ENCODE data around the gene GREB1L. TPM values are rescaled to one million over a fixed set of nuclear protein-coding genes. Genes with fewer than 3 reads are reported as not detected.

GREB1L gene
- total and polyA plus RNA-seq, 9 of the 15 experiments (the other 6 are each of a cell fraction or from before 2014, with no cell fraction given) = 0.03 TPM; not detected in 8

GRCh38 chr18:21203542-21204241 is 38.3 kb upstream of the GREB1L start:
- Histone ChIP-seq H4K20me1 (replicated peaks; ENCODE audit: control insufficient read depth, insufficient read depth, low read length) (no peaks in the 10 kb centered on the region; the same call in 1 of the 2 replicates), H3K4me2 (ENCODE audit: insufficient read depth, low read length) (no peak overlapping the region), H3K4me1 (replicated peaks in 1 of 2; ENCODE audit: control insufficient read depth in 2 of 2, insufficient read depth in 2 of 2, low read length in 2 of 2) (no peaks in the 10 kb centered on the region), H3K9ac (ENCODE audit: insufficient read depth in 1 of 2, low read depth in 2 of 2, low read length in 2 of 2) (no peak overlapping the region), H3K79me2 (ENCODE audit: control insufficient read depth, insufficient read depth, low read length) (no peaks in the 10 kb centered on the region), H3K9me3 (replicated peaks; ENCODE audit: control insufficient read depth, insufficient read depth, low read depth, low read length) (no peaks in the 10 kb centered on the region), H3K9me1 (ENCODE audit: control insufficient read depth, insufficient read depth, low read length) (no peaks in the 10 kb centered on the region), H2AFZ (ENCODE audit: low read depth, low read length) (no peak overlapping the region), H3K27ac (ENCODE audit: extremely low read depth, low read depth, low read length) (no peak overlapping the region), H3K4me3 (no peak overlapping the region), H3K36me3 (ENCODE audit: control insufficient read depth, insufficient read depth, low read length) (no peaks in the 10 kb centered on the region), H3K27me3 (ENCODE audit: control insufficient read depth in 2 of 2, insufficient read depth in 2 of 2, low read length in 2 of 2) (peaks cover 4 to 7% of the 10 kb centered on the region in 2 experiments; a peak in 4 of 5 replicates)
- ChIA-PET POLR2A (no interaction called here), CTCF (ENCODE audit: low intra/inter-chr PET ratio) (no interaction called here)
- no peak for FAIRE-seq
- in situ Hi-C loops (cut with MboI) = loop anchor here (10.0 kb wide), 1 partner anchor 241 kb away; no protein-coding TSS in a partner anchor
- 2% methylated on average over 11 of the region's 11 CpGs for WGBS (ENCODE audit: insufficient coverage, low coverage, missing lambda C conversion rate)
- intact Hi-C loops (cut with micrococcal nuclease) = no loop called here
- ATAC-seq = peak; percentile 37; the same call in 1 of the 3 replicates
- no TSS peak for BruUV-seq (replicated peaks)
- no peak for DNase-seq (ENCODE audit: extremely low read depth in 1 of 4, low spot score in 3 of 4)
- TF ChIP-seq RAD51 (IDR thresholded peaks at IDR 0.05; ENCODE audit: borderline replicate concordance, low read depth) (peak; percentile 59; the same call in 1 of the 2 replicates), TFE3 (CRISPR knock-in tag; IDR thresholded peaks at IDR 0.05) (peak; percentile 39; the same call in 1 of the 2 replicates), USF2 (CRISPR knock-in tag; IDR thresholded peaks at IDR 0.05) (peak; percentile 66), CREB5 (CRISPR knock-in tag; IDR thresholded peaks at IDR 0.05) (no peak)
